HUES6 (cell line): ENCODE results near the gene NCK1.

Experiments
- H3K27ac ChIP-seq: 2 replicates; pipeline ENCODE4 v1.7.0; 2013; ENCODE audit warnings: low read depth, mild to moderate bottlenecking, low read length, inconsistent platforms
- H3K27me3 ChIP-seq: 2 replicates; pipeline ENCODE4 v1.6.1; 2013; ENCODE audit warnings: low read length; ENCODE audit not compliant: control insufficient read depth, insufficient read depth
- H3K36me3 ChIP-seq: 2 replicates; pipeline ENCODE4 v1.6.1; 2013; ENCODE audit warnings: low read length; ENCODE audit not compliant: control insufficient read depth, insufficient read depth
- H3K4me1 ChIP-seq: 2 replicates; pipeline ENCODE4 v1.6.1; 2013; ENCODE audit warnings: low read length; ENCODE audit not compliant: control insufficient read depth, insufficient read depth
- H3K4me3 ChIP-seq: 2 replicates; pipeline ENCODE4 v1.5.1; 2013; ENCODE audit warnings: low read depth, low read length
- H3K9ac ChIP-seq: one replicate; pipeline ENCODE4 v1.6.1; 2013; ENCODE audit warnings: mild to moderate bottlenecking, low read length
- H3K9me3 ChIP-seq: 2 replicates; pipeline ENCODE4 v1.6.1; 2013; ENCODE audit warnings: low read depth, low read length; ENCODE audit not compliant: control insufficient read depth, insufficient read depth

The NCK1 gene

GRCh38 chr3:136908297-136908696 lies 46.3 kb downstream of the NCK1 start:
- Histone ChIP-seq H3K9ac (no peak overlapping the region), H3K36me3 (no peaks in the 10 kb centered on the region), H3K4me1 (peaks cover 11% of the 10 kb centered on the region), H3K9me3 (peaks cover 6% of the 10 kb centered on the region; the same call in 1 of the 2 replicates), H3K4me3 (no peak overlapping the region), H3K27ac (no peak overlapping the region), H3K27me3 (no peaks in the 10 kb centered on the region)

GRCh38 chr3:136909187-136909586 lies 47.2 kb downstream of the NCK1 start:
- Histone ChIP-seq H3K4me3 (no peak overlapping the region), H3K36me3 (no peaks in the 10 kb centered on the region), H3K9me3 (peaks cover 2% of the 10 kb centered on the region; the same call in 1 of the 2 replicates), H3K4me1 (peaks cover 11% of the 10 kb centered on the region), H3K9ac (no peak overlapping the region), H3K27me3 (no peaks in the 10 kb centered on the region), H3K27ac (no peak overlapping the region)

GRCh38 chr3:136910697-136911096 lies 48.7 kb downstream of the NCK1 start:
- Histone ChIP-seq H3K36me3 (no peaks in the 10 kb centered on the region), H3K9ac (no peak overlapping the region), H3K4me3 (no peak overlapping the region), H3K27me3 (no peaks in the 10 kb centered on the region), H3K27ac (no peak overlapping the region), H3K4me1 (peaks cover 11% of the 10 kb centered on the region), H3K9me3 (peaks cover 2% of the 10 kb centered on the region; the same call in 1 of the 2 replicates)

GRCh38 chr3:136913168-136913567 lies 51.2 kb downstream of the NCK1 start:
- Histone ChIP-seq H3K4me3 (no peak overlapping the region), H3K27me3 (no peaks in the 10 kb centered on the region), H3K27ac (no peak overlapping the region), H3K36me3 (no peaks in the 10 kb centered on the region), H3K9me3 (peaks cover 2% of the 10 kb centered on the region; the same call in 1 of the 2 replicates), H3K4me1 (peaks cover 4% of the 10 kb centered on the region; the same call in 1 of the 2 replicates), H3K9ac (no peak overlapping the region)

- Histone ChIP-seq H3K36me3 (no peaks in the 10 kb centered on the region), H3K27ac (no peak overlapping the region), H3K4me1 (peaks cover 4% of the 10 kb centered on the region; the same call in 1 of the 2 replicates), H3K4me3 (no peak overlapping the region), H3K9ac (no peak overlapping the region), H3K9me3 (peaks cover 2% of the 10 kb centered on the region; the same call in 1 of the 2 replicates), H3K27me3 (no peaks in the 10 kb centered on the region)
These were observed 52.7 kb downstream of the NCK1 start for GRCh38 chr3:136914739-136915138.

GRCh38 chr3:136916223-136916622 lies 54.2 kb downstream of the NCK1 start:
- no peaks in the 10 kb centered on the region for H3K36me3 ChIP-seq
- peaks cover 4% of the 10 kb centered on the region; the same call in 1 of the 2 replicates for H3K4me1 ChIP-seq
- peaks cover 2% of the 10 kb centered on the region; the same call in 1 of the 2 replicates for H3K9me3 ChIP-seq
- H3K27me3 ChIP-seq, result no peaks in the 10 kb centered on the region
- no peak overlapping the region for H3K4me3 ChIP-seq
- no peak overlapping the region for H3K27ac ChIP-seq
- no peak overlapping the region for H3K9ac ChIP-seq

- H3K27me3 ChIP-seq, result no peaks in the 10 kb centered on the region
- H3K27ac ChIP-seq, result no peak overlapping the region
- no peaks in the 10 kb centered on the region for H3K36me3 ChIP-seq
- H3K9me3 ChIP-seq, result no peaks in the 10 kb centered on the region
- no peak overlapping the region for H3K9ac ChIP-seq
- H3K4me1 ChIP-seq, result peaks cover 4% of the 10 kb centered on the region; the same call in 1 of the 2 replicates
- no peak overlapping the region for H3K4me3 ChIP-seq
These were observed 58.0 kb downstream of the NCK1 start for GRCh38 chr3:136919799-136920580.

GRCh38 chr3:136920904-136921611 lies 59.0 kb downstream of the NCK1 start:
- H3K36me3 ChIP-seq, result no peaks in the 10 kb centered on the region
- H3K27me3 ChIP-seq, result no peaks in the 10 kb centered on the region
- no peak overlapping the region for H3K27ac ChIP-seq
- no peak overlapping the region for H3K4me3 ChIP-seq
- H3K9ac ChIP-seq, result no peak overlapping the region
- peaks cover 2% of the 10 kb centered on the region; the same call in 1 of the 2 replicates for H3K4me1 ChIP-seq
- no peaks in the 10 kb centered on the region for H3K9me3 ChIP-seq

GRCh38 chr3:136925425-136926190 lies 63.6 kb downstream of the NCK1 start:
- no peaks in the 10 kb centered on the region for H3K27me3 ChIP-seq
- H3K36me3 ChIP-seq, result peaks cover 4% of the 10 kb centered on the region; the same call in 1 of the 2 replicates
- no peaks in the 10 kb centered on the region; the same call in 1 of the 2 replicates for H3K4me1 ChIP-seq
- no peaks in the 10 kb centered on the region for H3K9me3 ChIP-seq
- no peak overlapping the region for H3K9ac ChIP-seq
- H3K4me3 ChIP-seq, result no peak overlapping the region
- no peak overlapping the region for H3K27ac ChIP-seq

- Histone ChIP-seq H3K9me3 (no peaks in the 10 kb centered on the region), H3K36me3 (peaks cover 4% of the 10 kb centered on the region; the same call in 1 of the 2 replicates), H3K4me3 (no peak overlapping the region), H3K9ac (no peak overlapping the region), H3K27ac (no peak overlapping the region), H3K4me1 (no peaks in the 10 kb centered on the region; the same call in 1 of the 2 replicates), H3K27me3 (no peaks in the 10 kb centered on the region)
These were observed 66.2 kb downstream of the NCK1 start for GRCh38 chr3:136928240-136928639.
